Liver (tissue), 9 donors: ENCODE data around the gene BCR. TPM values are rescaled to one million over a fixed set of nuclear protein-coding genes. Genes with fewer than 3 reads are reported as not detected.

ENCODE experiments used
- DNase-seq: peaks from one replicate; pipeline ENCODE4 v3.0.0-alpha.2; 2017; ENCODE audit warnings: low spot score
- H3K27ac ChIP-seq, 2 donors: one replicate each; pipeline ENCODE4 v1.7.0; 2013; ENCODE audit warnings: inconsistent platforms in 2 of 2, low read length in 2 of 2, control low read depth in 1 of 2, low read depth in 1 of 2, mild to moderate bottlenecking in 1 of 2
- H3K27me3 ChIP-seq, 4 donors: one replicate each; pipeline versions ENCODE4 v1.6.1 to v1.7.0; 2013; ENCODE audit warnings: low read length in 3 of 4, inconsistent platforms in 1 of 4, mild to moderate bottlenecking in 1 of 4, moderate library complexity in 1 of 4; ENCODE audit not compliant: control insufficient read depth in 4 of 4, insufficient read depth in 4 of 4
- H3K36me3 ChIP-seq, 4 donors: one replicate each; pipeline versions ENCODE4 v1.6.1 to v1.7.0; 2013; ENCODE audit warnings: low read length in 3 of 4, mild to moderate bottlenecking in 3 of 4, low read depth in 1 of 4, moderate library complexity in 1 of 4; ENCODE audit not compliant: control insufficient read depth in 4 of 4, insufficient read depth in 3 of 4
- H3K4me1 ChIP-seq, 4 donors: one replicate each; pipeline versions ENCODE4 v1.6.1 to v1.7.0; 2013; ENCODE audit warnings: low read length in 3 of 4, mild to moderate bottlenecking in 3 of 4, moderate library complexity in 1 of 4; ENCODE audit not compliant: control insufficient read depth in 4 of 4, insufficient read depth in 4 of 4
- H3K4me3 ChIP-seq, 3 donors: one replicate each; pipeline versions ENCODE4 v1.6.1 to v1.7.0; 2013; ENCODE audit warnings: low read length in 3 of 3, control low read depth in 1 of 3, low read depth in 1 of 3, mild to moderate bottlenecking in 1 of 3
- H3K9ac ChIP-seq, 2 donors: one replicate each; pipeline ENCODE4 v1.7.0; 2013; ENCODE audit warnings: low read length in 2 of 2, mild to moderate bottlenecking in 2 of 2, moderate library complexity in 2 of 2, control low read depth in 1 of 2, low read depth in 1 of 2
- H3K9me3 ChIP-seq, 4 donors: one replicate each; pipeline versions ENCODE4 v1.6.1 to v1.7.0; 2013; ENCODE audit warnings: low read length in 3 of 4; ENCODE audit not compliant: control insufficient read depth in 4 of 4
- CTCF ChIP-seq: fragments of 150-350 bp; IDR thresholded peaks from 2 replicates; pipeline ENCODE4 v1.5.1; 2017; ENCODE audit warnings: improper control_type of control experiment, low read depth, low read length; ENCODE audit not compliant: missing input control
- GABPA ChIP-seq, 2 donors: IDR thresholded peaks in 1 of 2; conservative IDR thresholded peaks in 1 of 2; 2 replicates each; pipeline ENCODE4 v1.6.1; 2016; ENCODE audit warnings: antibody characterized with exemption in 2 of 2, mild to moderate bottlenecking in 1 of 2, moderate library complexity in 1 of 2
- HNF4A ChIP-seq, 2 donors: conservative IDR thresholded peaks; 2 replicates each; pipeline ENCODE4 v1.6.1; 2016; ENCODE audit warnings: antibody characterized with exemption in 2 of 2, mild to moderate bottlenecking in 2 of 2
- HNF4G ChIP-seq: IDR thresholded peaks from 2 replicates; pipeline ENCODE4 v1.6.1; 2016; ENCODE audit warnings: antibody characterized with exemption
- MAX ChIP-seq: IDR thresholded peaks from 2 replicates; pipeline ENCODE4 v1.6.1; 2016; ENCODE audit warnings: antibody characterized with exemption
- NR2F2 ChIP-seq: IDR thresholded peaks from 2 replicates; pipeline ENCODE4 v1.6.1; 2016; ENCODE audit warnings: antibody characterized with exemption
- TAF1 ChIP-seq: conservative IDR thresholded peaks from 2 replicates; pipeline ENCODE4 v1.6.1; 2016; ENCODE audit warnings: antibody characterized with exemption, mild to moderate bottlenecking
- YY1 ChIP-seq: IDR thresholded peaks from 2 replicates; pipeline ENCODE4 v1.6.1; 2016; ENCODE audit warnings: antibody characterized with exemption, mild to moderate bottlenecking
- WGBS: extraction: QIAGEN DNeasy Blood & Tissue Kit; methylation state at CpG from one replicate; pipeline ENCODE4 v1.1.7; 2013; 5-methylcytosine and 5-hydroxymethylcytosine counted together
- polyA plus RNA-seq, 2 donors: library from polyadenylated mRNA; stranded (reverse) in 1 of 2; unstranded in 1 of 2; fragments of 200-250 nt in 1 of 2; fragments of >200 nt in 1 of 2; fragmentation: Nextera tagmentation in 1 of 2; extraction: Ambion mirVana in 1 of 2; gene quantifications; one replicate each; pipeline versions ENCODE4 v1.2.1 to v1.2.3, GENCODE V29; 2013 to 2015
- total RNA-seq, 2 donors: library from RNA; depleted of rRNA; stranded (reverse); fragments of >200 nt; gene quantifications; one replicate each; pipeline ENCODE4 v1.2.3, GENCODE V29; 2014
- donor health status: healthy.
- donor health status: healthy.
- donor health status: healthy.
- donor health status: healthy.
- donor health status: healthy.

Gene BCR
- total and polyA plus RNA-seq, 4 donors = 7.4 to 35.6 (median 18.3) TPM

GRCh38 chr22:23217171-23218052, 37.1 kb downstream of the BCR start:
- no peak overlapping the region for H3K9ac ChIP-seq
- TF ChIP-seq YY1 = no peak

GRCh38 chr22:23218053-23218866, 38.0 kb downstream of the BCR start:
- TF ChIP-seq CTCF = no peak
- no peaks in the 10 kb centered on the region for H3K9me3 ChIP-seq
- no peak overlapping the region for H3K4me3 ChIP-seq
- no peak for DNase-seq
- no peak overlapping the region for H3K9ac ChIP-seq
- no peaks in the 10 kb centered on the region for H3K36me3 ChIP-seq
- no peak overlapping the region for H3K27ac ChIP-seq
- H3K4me1 ChIP-seq = peaks cover 27 to 56% (median 40%) of the 10 kb centered on the region in 4 donors
- H3K27me3 ChIP-seq = no peaks in the 10 kb centered on the region
- WGBS = 77% methylated on average over 12 of the region's 12 CpGs

More at GRCh38 chr22:23217171-23218052, 37.1 kb downstream of the BCR start:
- H3K4me1 ChIP-seq = peaks cover 24 to 53% (median 37%) of the 10 kb centered on the region in 4 donors
- no peak for DNase-seq
- no peaks in the 10 kb centered on the region for H3K9me3 ChIP-seq
- H3K27me3 ChIP-seq = no peaks in the 10 kb centered on the region
- H3K36me3 ChIP-seq = no peaks in the 10 kb centered on the region
- 84% methylated on average over 16 of the region's 16 CpGs for WGBS
- peak overlapping the region; percentile 47 to 65 for H3K27ac ChIP-seq
- H3K4me3 ChIP-seq = no peak overlapping the region

GRCh38 chr22:23218867-23219251, 38.5 kb downstream of the BCR start:
- Histone ChIP-seq H3K36me3 (no peaks in the 10 kb centered on the region), H3K4me3 (no peak overlapping the region), H3K9ac (no peak overlapping the region), H3K9me3 (no peaks in the 10 kb centered on the region), H3K27ac (no peak overlapping the region), H3K4me1 (peaks cover 33 to 62% (median 46%) of the 10 kb centered on the region in 4 donors), H3K27me3 (no peaks in the 10 kb centered on the region)
- no peak for DNase-seq
- WGBS = 59% methylated on average over 11 of the region's 11 CpGs
- TF ChIP-seq MAX (no peak), NR2F2 (peak; percentile 71), GABPA (IDR thresholded peaks at IDR 0.05 in 1 of 2, conservative IDR thresholded peaks at IDR 0.05 in 1 of 2) (no peak), HNF4G (no peak)

GRCh38 chr22:23219317-23219716, 39.0 kb downstream of the BCR start:
- Histone ChIP-seq H3K4me1 (peaks cover 33 to 66% (median 50%) of the 10 kb centered on the region in 4 donors), H3K27me3 (no peaks in the 10 kb centered on the region), H3K4me3 (no peak overlapping the region), H3K9me3 (no peaks in the 10 kb centered on the region), H3K36me3 (no peaks in the 10 kb centered on the region), H3K9ac (no peak overlapping the region), H3K27ac (no peak overlapping the region)
- WGBS = 83% methylated on average over 10 of the region's 10 CpGs
- no peak for DNase-seq
- TF ChIP-seq TAF1 (no peak), HNF4A (conservative IDR thresholded peaks at IDR 0.05) (peak in 1 of 2 donors; percentile 46)
